Measurements from ENCODE around the gene POU2F2.

GRCh38 chr19:42089772-42090171 lies 42.5 kb downstream of the POU2F2 start:
- no peak for TF ChIP-seq CTCF (IDR thresholded peaks at IDR 0.05)
- TF ChIP-seq POLR2A (IDR thresholded peaks at IDR 0.05), result no peak

All from adrenal gland (tissue), 5 donors.